Mesenteric fat pad (tissue), 1 donor: Measurements from ENCODE around the gene ACTR6. TPM values are rescaled to one million over a fixed set of nuclear protein-coding genes. Genes with fewer than 3 reads are reported as not detected.
"Not testable (repeated sequence)": the region's sequence is repeated elsewhere in the genome, so short reads cannot be mapped to it uniquely, and the experiment has no call there.

ENCODE experiments used
- DNase-seq: peaks from one replicate; pipeline ENCODE4 v3.0.0-alpha.2; 2020; ENCODE audit warnings: low spot score
- total RNA-seq: library from RNA; stranded (reverse); fragmentation: NEBNext Ultra II Directional; extraction: Animal tissue kit (Norgen Biotek cat#: 25700); gene quantifications from one replicate; pipeline ENCODE4 v1.2.1, GENCODE V29; 2021
- donor health status: DM: yes; HTN: yes; CAD: no.

ACTR6 gene
- total RNA-seq, 1 donor from 2014 or later: 17.7 TPM

DNA sequence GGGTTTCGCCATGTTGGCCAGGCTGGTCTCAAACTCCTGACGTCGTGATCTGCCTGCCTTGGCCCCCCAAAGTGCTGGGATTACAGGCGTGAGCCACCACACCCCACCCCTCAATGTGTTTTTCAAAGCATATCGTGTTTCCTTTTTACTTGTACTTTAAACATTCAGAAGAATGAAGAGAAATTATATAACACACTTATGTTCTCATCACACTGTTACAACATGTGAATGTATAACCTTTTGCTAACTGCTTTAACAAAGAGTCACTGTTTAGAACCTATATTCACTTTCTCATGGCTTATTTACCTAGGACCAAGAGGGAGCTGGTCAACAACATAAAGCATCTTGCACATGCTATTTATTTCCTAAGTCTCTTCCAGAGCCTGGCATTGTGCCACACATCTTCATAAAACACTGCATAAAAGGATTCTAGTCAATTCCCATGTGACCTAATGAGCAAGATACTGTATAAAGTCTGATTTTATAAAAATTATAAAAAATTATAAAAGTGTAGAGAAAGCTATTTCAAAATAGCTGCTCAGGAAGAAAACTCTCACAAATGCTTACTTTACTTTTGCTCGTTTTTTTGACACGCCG, 16.0 kb upstream of the ACTR6 start:
- DNase-seq: no peak

DNA sequence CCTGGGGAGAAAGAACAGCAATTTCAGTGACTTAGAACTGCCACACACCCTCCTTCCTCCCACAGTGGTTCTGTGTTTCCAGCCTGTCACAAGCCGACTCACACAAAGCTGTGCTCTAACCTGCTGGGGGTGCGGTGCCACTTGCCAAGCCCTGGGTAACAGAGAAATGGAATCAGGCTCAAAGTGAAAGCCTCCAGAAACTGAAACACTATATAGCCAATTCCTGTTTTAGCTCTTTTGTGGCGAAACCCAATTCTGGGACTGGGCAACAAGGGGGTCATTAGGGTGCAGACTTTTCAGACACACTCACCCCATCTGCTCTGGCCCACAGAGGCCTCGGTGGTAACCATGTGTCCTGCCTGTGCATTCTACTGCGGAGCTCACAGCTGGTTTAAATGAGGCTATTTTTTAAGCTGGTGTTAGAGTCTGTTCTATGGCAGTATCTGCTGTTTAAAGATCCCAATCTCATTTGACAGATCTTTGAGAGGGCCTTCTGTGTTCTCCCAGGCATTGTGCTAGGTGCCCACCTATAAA, 15.2 kb upstream of the ACTR6 start:
- DNase-seq: no peak

GRCh38 chr12:100186071-100186470, 14.5 kb upstream of the ACTR6 start:
- DNase-seq: no peak

DNA sequence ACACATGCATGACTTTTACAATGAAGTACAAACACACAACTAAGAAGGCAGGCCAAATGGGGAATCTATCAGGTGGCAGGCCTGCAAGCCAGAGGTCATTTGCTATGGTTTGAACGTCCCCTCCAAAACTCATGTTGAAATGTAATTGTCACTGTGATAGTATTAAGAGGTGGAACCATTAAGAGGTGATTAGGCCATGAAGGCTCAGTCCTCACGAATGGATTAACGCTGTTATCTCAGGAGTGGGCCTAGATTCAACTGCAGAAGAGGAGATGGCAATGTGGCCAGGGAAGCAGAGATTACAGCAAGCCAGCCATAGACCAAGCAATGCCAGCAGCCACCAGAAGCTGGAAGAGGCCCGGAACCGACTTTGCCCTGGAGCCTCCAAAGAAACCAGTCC, 13.5 kb upstream of the ACTR6 start:
- no peak for DNase-seq

DNA sequence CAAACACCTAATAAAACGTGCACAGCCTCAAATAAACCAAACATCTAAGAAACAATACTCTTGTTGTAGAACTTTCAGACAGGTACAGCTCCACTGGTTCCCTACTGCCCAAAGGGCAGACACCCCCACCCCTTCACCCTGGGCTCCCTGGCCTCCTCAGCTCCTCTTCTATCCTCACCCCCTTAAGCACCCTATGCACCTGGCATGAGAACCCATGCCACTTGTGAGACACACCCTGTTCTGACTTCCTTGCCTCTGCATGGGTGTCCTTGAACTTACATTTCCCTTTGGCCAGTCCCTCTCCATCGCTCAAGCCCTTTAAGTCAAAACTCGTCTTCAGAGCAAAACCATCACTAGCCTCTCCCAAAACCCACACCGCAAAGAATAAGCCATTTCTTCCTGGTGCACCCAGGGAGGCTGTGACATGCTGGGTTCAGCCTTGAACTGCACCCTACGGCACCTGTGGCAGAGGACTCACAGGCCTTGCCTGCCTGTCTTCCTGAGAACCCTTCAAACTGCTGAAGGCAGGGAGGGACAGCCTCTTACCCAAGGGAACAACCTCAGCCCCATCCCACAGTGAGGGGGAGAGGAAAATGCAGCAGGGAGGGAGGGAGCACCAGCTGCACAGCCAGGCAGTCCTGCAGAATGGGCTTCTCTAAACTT, 12.6 kb upstream of the ACTR6 start:
- DNase-seq: no peak

- DNase-seq: not testable (repeated sequence)
Measured at GRCh38 chr12:100188888-100189635, 11.6 kb upstream of the ACTR6 start.

GRCh38 chr12:100189636-100190394, 10.8 kb upstream of the ACTR6 start:
- no peak for DNase-seq

GRCh38 chr12:100193085-100193484, 7.5 kb upstream of the ACTR6 start:
- no peak for DNase-seq

- DNase-seq: no peak
Measured at GRCh38 chr12:100197486-100197885, 3.1 kb upstream of the ACTR6 start.

DNA sequence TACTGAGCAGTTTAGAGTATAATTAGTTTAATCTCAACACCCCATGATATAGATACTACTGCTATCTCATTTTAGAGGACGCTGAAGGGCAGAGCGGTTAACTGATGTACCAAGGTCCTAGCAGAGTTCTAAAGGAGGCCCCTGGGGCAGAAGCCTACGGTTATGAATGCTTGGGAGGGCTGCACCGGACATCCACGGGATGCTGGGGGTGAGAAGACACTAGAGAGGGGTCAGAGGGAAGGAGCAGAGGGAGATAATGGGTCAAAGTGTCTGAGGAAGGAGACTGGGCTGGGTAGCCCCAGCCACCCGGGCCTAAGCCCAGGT, 1.6 kb upstream of the ACTR6 start:
- no peak for DNase-seq

- no peak for DNase-seq
Measured at GRCh38 chr12:100199347-100200149, 1.1 kb upstream of the ACTR6 start.

- DNase-seq: no peak
Measured at GRCh38 chr12:100201604-100202423, 1.2 kb downstream of the ACTR6 start.

DNA sequence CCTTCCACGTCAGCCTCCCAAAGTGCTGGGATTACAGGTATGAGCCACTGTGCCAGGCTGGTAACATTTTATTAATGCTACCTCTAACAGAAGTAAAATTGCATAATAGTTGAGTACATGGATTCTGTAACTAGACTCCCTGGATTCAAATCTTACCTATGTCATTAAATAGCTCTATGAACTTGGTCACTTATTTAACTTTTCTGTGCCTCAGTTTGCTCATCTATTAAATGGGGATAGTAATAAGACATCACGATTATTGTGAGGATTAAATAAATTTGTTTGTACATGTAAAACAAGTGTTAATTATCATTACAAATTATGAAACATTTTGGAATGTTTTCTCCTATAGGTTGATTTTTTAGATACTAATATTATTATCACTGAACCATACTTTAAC, 6.7 kb downstream of the ACTR6 start:
- DNase-seq: no peak

DNA sequence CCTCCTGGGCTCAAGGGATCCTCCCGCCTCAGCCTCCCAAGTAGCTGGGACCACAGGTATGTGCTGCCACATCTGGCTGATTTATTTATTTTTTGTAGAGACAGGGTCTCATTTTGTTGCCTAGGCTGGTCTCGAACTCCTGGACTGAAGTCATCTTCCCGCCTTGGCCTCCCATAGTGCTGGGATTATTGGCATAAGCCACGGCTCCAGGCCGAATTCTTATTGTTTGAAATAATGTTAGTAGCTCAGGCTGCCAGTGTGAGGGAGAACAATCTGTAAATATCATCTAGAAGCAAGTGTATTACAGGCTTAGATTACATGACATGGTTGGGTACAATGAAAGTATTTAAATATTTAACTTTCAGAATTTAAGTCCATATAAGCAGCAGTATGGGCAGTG, 8.2 kb downstream of the ACTR6 start:
- DNase-seq: no peak

GRCh38 chr12:100211698-100212097, 11.1 kb downstream of the ACTR6 start:
- DNase-seq: no peak

GRCh38 chr12:100213016-100213891, 12.6 kb downstream of the ACTR6 start:
- no peak for DNase-seq

- DNase-seq: no peak
Measured at GRCh38 chr12:100214518-100214917, 13.9 kb downstream of the ACTR6 start.

DNA sequence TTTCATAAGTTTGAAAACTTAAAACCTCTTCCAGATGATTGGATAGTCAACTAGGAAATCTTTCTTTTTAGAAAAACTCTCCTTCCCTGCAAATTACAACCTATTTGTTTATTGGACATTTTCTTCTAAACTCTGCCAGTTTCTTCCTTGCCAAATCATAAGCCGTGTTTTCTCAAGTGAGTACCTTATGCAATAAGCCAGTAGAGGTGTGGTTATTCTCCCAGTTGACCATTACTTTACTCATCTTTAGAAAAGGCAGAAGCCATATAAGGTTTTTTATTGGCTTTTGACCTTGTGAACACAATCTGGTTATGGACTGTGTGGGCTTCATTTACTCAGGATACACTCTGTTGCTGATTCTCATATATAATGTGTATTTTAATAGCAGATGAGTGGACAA, 14.6 kb downstream of the ACTR6 start:
- no peak for DNase-seq

- no peak for DNase-seq
Measured at GRCh38 chr12:100216337-100216736, 15.7 kb downstream of the ACTR6 start.
